ENCODE data around the gene HAPLN1. TPM values are rescaled to one million over a fixed set of nuclear protein-coding genes. Genes with fewer than 3 reads are reported as not detected.

The HAPLN1 gene
- not detected for total RNA-seq

DNA sequence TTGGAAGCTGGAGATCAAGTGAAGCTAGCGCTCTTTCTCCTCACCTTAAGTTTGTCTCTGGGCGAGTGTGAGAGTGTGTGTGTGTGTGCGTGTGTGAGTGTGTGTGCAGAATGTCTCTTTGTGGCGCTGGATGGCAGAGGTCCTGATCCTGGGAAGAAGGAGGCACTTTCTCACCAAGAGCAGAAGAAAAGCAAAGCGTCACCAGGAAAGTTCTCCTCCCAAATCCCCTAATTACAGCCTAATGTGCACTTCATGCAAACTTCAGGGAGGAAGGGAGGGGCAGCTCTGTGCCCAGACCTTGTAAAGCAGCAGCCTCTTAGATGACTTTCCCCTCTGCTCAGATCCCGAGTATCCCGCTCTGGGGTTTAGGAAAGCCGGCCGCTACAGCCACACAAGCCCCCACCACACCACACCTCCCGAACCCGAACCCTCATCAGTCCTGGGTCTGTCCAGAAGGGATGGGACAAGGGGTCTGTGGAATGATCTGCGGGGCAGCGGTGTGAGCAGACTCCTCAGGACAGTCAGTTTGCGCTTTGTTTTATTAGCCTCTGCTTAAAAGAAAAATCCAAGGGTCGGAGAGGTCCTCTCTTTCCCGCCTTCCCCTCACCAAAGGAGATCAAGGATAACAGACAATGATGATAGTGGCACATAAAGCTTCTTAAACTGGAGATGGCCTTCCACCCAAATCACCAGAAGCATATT is at the start of gene HAPLN1:
Gene HAPLN1 (minus strand): TSS at position 20 of the 702 bp plus-strand sequence. CDS start 47,332 bp downstream, outside the sequence.
- H3K36me3 ChIP-seq = no peaks in the 10 kb centered on the region
- TF ChIP-seq CTCF (IDR thresholded peaks at IDR 0.05 in 4 of 5, conservative IDR thresholded peaks at IDR 0.05 in 1 of 5) (no peak), POLR2A (IDR thresholded peaks at IDR 0.05) (no peak)
- peaks cover 26 to 44% (median 28%) of the 10 kb centered on the region in 3 donors for H3K27me3 ChIP-seq
- peak within 1 kb of the TSS in 3 of 4 donors; percentile 41 to 55 (median 49) for H3K4me3 ChIP-seq
- in situ Hi-C loops (cut with MboI; ENCODE audit: low sequenced_read_pairs in 4 of 4) = no loop called here
- no peak within 1 kb of the TSS for H3K27ac ChIP-seq
- H3K9me3 ChIP-seq = no peaks in the 10 kb centered on the region
- peaks cover 0 to 5% of the 10 kb centered on the region in 2 donors for H3K4me1 ChIP-seq
- no peak for DNase-seq
- intact Hi-C loops (cut with DNase I; ENCODE audit: low total_unique reads) = no loop called here
- ATAC-seq = no peak

DNA sequence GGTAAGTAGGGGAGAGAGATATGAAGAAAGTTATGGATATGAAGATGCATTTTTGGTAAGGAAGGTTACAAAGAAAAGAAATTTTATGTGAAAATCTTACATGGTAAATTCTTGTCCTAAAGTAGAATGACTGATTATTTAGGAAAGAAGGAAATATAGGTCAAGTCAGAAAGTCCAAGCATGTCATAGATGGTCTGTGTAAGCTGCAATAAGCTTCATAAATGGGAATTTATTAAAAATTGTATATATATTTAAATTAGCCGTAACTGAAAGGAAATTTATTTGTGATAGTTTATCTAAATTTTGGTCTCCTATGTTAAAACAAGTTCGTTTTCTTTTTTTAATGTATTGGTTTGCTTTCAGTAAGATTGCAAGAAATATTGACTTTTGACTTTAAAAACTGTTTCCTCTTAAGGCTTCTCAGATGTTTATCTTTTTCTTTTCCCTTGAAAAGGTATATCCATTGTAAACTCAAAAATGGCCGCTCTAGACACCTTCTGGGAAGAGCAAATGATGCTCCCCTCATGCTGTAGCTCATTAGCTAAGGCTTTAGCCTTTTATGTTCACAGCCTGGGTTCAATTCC is 46.8 kb upstream of the HAPLN1 start:
- no peaks in the 10 kb centered on the region for H3K9me3 ChIP-seq
- no peak overlapping the region for H3K4me3 ChIP-seq
- TF ChIP-seq POLR2A (IDR thresholded peaks at IDR 0.05) (no peak), CTCF (IDR thresholded peaks at IDR 0.05 in 4 of 5, conservative IDR thresholded peaks at IDR 0.05 in 1 of 5) (no peak)
- intact Hi-C loops (cut with DNase I; ENCODE audit: low total_unique reads) (no loop called here), in situ Hi-C loops (cut with MboI; ENCODE audit: low sequenced_read_pairs in 4 of 4) (no loop called here)
- ATAC-seq (no peak), DNase-seq (no peak)
- no peaks in the 10 kb centered on the region for H3K4me1 ChIP-seq
- H3K27me3 ChIP-seq = no peaks in the 10 kb centered on the region
- no peak overlapping the region for H3K27ac ChIP-seq
- H3K36me3 ChIP-seq = no peaks in the 10 kb centered on the region

DNA sequence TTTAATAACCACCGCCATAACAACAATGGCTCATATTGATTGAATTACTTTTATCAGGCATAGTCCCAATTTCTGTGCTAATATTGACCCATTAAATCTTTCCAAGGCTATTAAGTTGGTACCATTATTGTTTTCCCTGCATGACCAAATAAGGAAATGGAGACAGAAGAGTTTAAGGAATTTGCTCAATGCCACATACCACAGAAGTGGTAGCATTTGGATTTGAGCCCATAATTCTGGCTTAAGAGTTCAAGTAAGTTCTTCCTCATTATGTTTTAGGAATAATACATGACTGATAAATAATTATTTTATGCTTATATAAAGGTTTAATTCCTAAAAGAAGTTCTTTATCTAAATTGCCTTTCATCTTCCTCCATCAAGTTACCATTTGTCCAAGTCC is 43.4 kb upstream of the HAPLN1 start:
- TF ChIP-seq POLR2A (IDR thresholded peaks at IDR 0.05) (no peak), CTCF (IDR thresholded peaks at IDR 0.05 in 4 of 5, conservative IDR thresholded peaks at IDR 0.05 in 1 of 5) (no peak)
- H3K4me1 ChIP-seq = no peaks in the 10 kb centered on the region
- no peaks in the 10 kb centered on the region for H3K36me3 ChIP-seq
- H3K4me3 ChIP-seq = no peak overlapping the region
- in situ Hi-C loops (cut with MboI; ENCODE audit: low sequenced_read_pairs in 4 of 4) = no loop called here
- no peaks in the 10 kb centered on the region for H3K27me3 ChIP-seq
- DNase-seq = no peak
- intact Hi-C loops (cut with DNase I; ENCODE audit: low total_unique reads) = no loop called here
- no peak for ATAC-seq
- H3K9me3 ChIP-seq = no peaks in the 10 kb centered on the region
- H3K27ac ChIP-seq = no peak overlapping the region

GRCh38 chr5:83760579-83760978 is 39.9 kb upstream of the HAPLN1 start:
- intact Hi-C loops (cut with DNase I; ENCODE audit: low total_unique reads) = no loop called here
- DNase-seq (no peak), ATAC-seq (no peak)

More at GRCh38 chr5:83760579-83760978, 39.9 kb upstream of the HAPLN1 start:
- Histone ChIP-seq H3K4me3 (no peak overlapping the region), H3K36me3 (no peaks in the 10 kb centered on the region), H3K27me3 (no peaks in the 10 kb centered on the region), H3K4me1 (no peaks in the 10 kb centered on the region), H3K9me3 (no peaks in the 10 kb centered on the region), H3K27ac (no peak overlapping the region)
- no peak for TF ChIP-seq CTCF (IDR thresholded peaks at IDR 0.05 in 4 of 5, conservative IDR thresholded peaks at IDR 0.05 in 1 of 5)
- TF ChIP-seq POLR2A (IDR thresholded peaks at IDR 0.05) = no peak
- in situ Hi-C loops (cut with MboI; ENCODE audit: low sequenced_read_pairs in 4 of 4) = no loop called here

Measured in gastrocnemius medialis (tissue), 4 donors.